Measurements from ENCODE around the gene VPS13A. TPM values are rescaled to one million over a fixed set of nuclear protein-coding genes. Genes with fewer than 3 reads are reported as not detected.

The VPS13A gene
- total and polyA plus RNA-seq, 4 donors, result 2.4 to 45.1 (median 22.6) TPM

GRCh38 chr9:77237896-77238295, 60.6 kb downstream of the VPS13A start:
- WGBS, result 97% methylated on average over 2 of the region's 2 CpGs
- TF ChIP-seq NR2F2 (IDR thresholded peaks at IDR 0.05) (no peak), HNF4A (conservative IDR thresholded peaks at IDR 0.05) (no peak)
- Histone ChIP-seq H3K9me3 (ENCODE audit: control insufficient read depth in 4 of 4, low read length in 3 of 4) (no peaks in the 10 kb centered on the region), H3K36me3 (ENCODE audit: control insufficient read depth in 4 of 4, insufficient read depth in 3 of 4, low read depth in 1 of 4, low read length in 3 of 4) (peaks cover 0 to 4% (median 2%) of the 10 kb centered on the region in 4 donors), H3K4me1 (ENCODE audit: control insufficient read depth in 4 of 4, insufficient read depth in 4 of 4, low read length in 3 of 4) (no peaks in the 10 kb centered on the region), H3K9ac (ENCODE audit: low read depth in 1 of 2, low read length in 2 of 2) (no peak overlapping the region), H3K4me3 (ENCODE audit: low read depth in 1 of 3, low read length in 3 of 3) (no peak overlapping the region), H3K27me3 (ENCODE audit: control insufficient read depth in 4 of 4, insufficient read depth in 4 of 4, low read length in 3 of 4) (no peaks in the 10 kb centered on the region), H3K27ac (ENCODE audit: low read depth in 1 of 2, low read length in 2 of 2) (no peak overlapping the region)
- DNase-seq (ENCODE audit: low spot score), result no peak

- H3K27ac ChIP-seq (ENCODE audit: low read depth in 1 of 2, low read length in 2 of 2), result no peak overlapping the region
- WGBS, result 100% methylated on average over 1 of the region's 1 CpG
- H3K9ac ChIP-seq (ENCODE audit: low read depth in 1 of 2, low read length in 2 of 2), result no peak overlapping the region
- TF ChIP-seq MAX (IDR thresholded peaks at IDR 0.05), result no peak
- no peak for TF ChIP-seq ZBTB33 (IDR thresholded peaks at IDR 0.05)
- TF ChIP-seq RXRA (IDR thresholded peaks at IDR 0.05), result no peak
- no peak for TF ChIP-seq YY1 (IDR thresholded peaks at IDR 0.05)
- no peak for TF ChIP-seq REST (IDR thresholded peaks at IDR 0.05)
- TF ChIP-seq SP1 (IDR thresholded peaks at IDR 0.05), result no peak
- no peak for TF ChIP-seq GABPA (IDR thresholded peaks at IDR 0.05 in 1 of 2, conservative IDR thresholded peaks at IDR 0.05 in 1 of 2)
- TF ChIP-seq FOXA1 (IDR thresholded peaks at IDR 0.05), result no peak
- no peak for TF ChIP-seq EGR1 (IDR thresholded peaks at IDR 0.05; ENCODE audit: low read depth in 2 of 2)
- no peak for TF ChIP-seq TAF1 (conservative IDR thresholded peaks at IDR 0.05)
- no peak overlapping the region for H3K4me3 ChIP-seq (ENCODE audit: low read depth in 1 of 3, low read length in 3 of 3)
- H3K27me3 ChIP-seq (ENCODE audit: control insufficient read depth in 4 of 4, insufficient read depth in 4 of 4, low read length in 3 of 4), result no peaks in the 10 kb centered on the region
- no peaks in the 10 kb centered on the region for H3K9me3 ChIP-seq (ENCODE audit: control insufficient read depth in 4 of 4, low read length in 3 of 4)
- no peak for DNase-seq (ENCODE audit: low spot score)
- no peaks in the 10 kb centered on the region for H3K4me1 ChIP-seq (ENCODE audit: control insufficient read depth in 4 of 4, insufficient read depth in 4 of 4, low read length in 3 of 4)
- H3K36me3 ChIP-seq (ENCODE audit: control insufficient read depth in 4 of 4, insufficient read depth in 3 of 4, low read depth in 1 of 4, low read length in 3 of 4), result peaks cover 0 to 2% (median 2%) of the 10 kb centered on the region in 4 donors
These were observed 73.7 kb downstream of the VPS13A start for GRCh38 chr9:77251050-77251449.

- no peaks in the 10 kb centered on the region for H3K9me3 ChIP-seq (ENCODE audit: control insufficient read depth in 4 of 4, low read length in 3 of 4)
- no peak overlapping the region for H3K4me3 ChIP-seq (ENCODE audit: low read depth in 1 of 3, low read length in 3 of 3)
- DNase-seq (ENCODE audit: low spot score), result no peak
- no peaks in the 10 kb centered on the region for H3K27me3 ChIP-seq (ENCODE audit: control insufficient read depth in 4 of 4, insufficient read depth in 4 of 4, low read length in 3 of 4)
- H3K27ac ChIP-seq (ENCODE audit: low read depth in 1 of 2, low read length in 2 of 2), result no peak overlapping the region
- no peaks in the 10 kb centered on the region for H3K4me1 ChIP-seq (ENCODE audit: control insufficient read depth in 4 of 4, insufficient read depth in 4 of 4, low read length in 3 of 4)
- H3K9ac ChIP-seq (ENCODE audit: low read depth in 1 of 2, low read length in 2 of 2), result no peak overlapping the region
- H3K36me3 ChIP-seq (ENCODE audit: control insufficient read depth in 4 of 4, insufficient read depth in 3 of 4, low read depth in 1 of 4, low read length in 3 of 4), result peaks cover 0 to 4% (median 2%) of the 10 kb centered on the region in 4 donors
- WGBS, result 98% methylated on average over 2 of the region's 2 CpGs
- no peak for TF ChIP-seq CTCF (IDR thresholded peaks at IDR 0.05; ENCODE audit: low read depth, low read length, missing input control)
- TF ChIP-seq TAF1 (conservative IDR thresholded peaks at IDR 0.05), result no peak
- TF ChIP-seq GABPA (IDR thresholded peaks at IDR 0.05 in 1 of 2, conservative IDR thresholded peaks at IDR 0.05 in 1 of 2), result no peak
- no peak for TF ChIP-seq MAX (IDR thresholded peaks at IDR 0.05)
- TF ChIP-seq HNF4A (conservative IDR thresholded peaks at IDR 0.05), result no peak
- TF ChIP-seq ZBTB33 (IDR thresholded peaks at IDR 0.05), result no peak
- no peak for TF ChIP-seq HNF4G (IDR thresholded peaks at IDR 0.05)
- no peak for TF ChIP-seq YY1 (IDR thresholded peaks at IDR 0.05)
- no peak for TF ChIP-seq FOXA1 (IDR thresholded peaks at IDR 0.05)
- no peak for TF ChIP-seq EGR1 (IDR thresholded peaks at IDR 0.05; ENCODE audit: low read depth in 2 of 2)
- no peak for TF ChIP-seq RXRA (IDR thresholded peaks at IDR 0.05)
- TF ChIP-seq NR2F2 (IDR thresholded peaks at IDR 0.05), result no peak
- TF ChIP-seq FOXA2 (IDR thresholded peaks at IDR 0.05), result no peak
These were observed 79.9 kb downstream of the VPS13A start for GRCh38 chr9:77257275-77257674.

Data from liver (tissue), 9 donors.